ENCODE measurements around the gene PLEKHH1.

DNA sequence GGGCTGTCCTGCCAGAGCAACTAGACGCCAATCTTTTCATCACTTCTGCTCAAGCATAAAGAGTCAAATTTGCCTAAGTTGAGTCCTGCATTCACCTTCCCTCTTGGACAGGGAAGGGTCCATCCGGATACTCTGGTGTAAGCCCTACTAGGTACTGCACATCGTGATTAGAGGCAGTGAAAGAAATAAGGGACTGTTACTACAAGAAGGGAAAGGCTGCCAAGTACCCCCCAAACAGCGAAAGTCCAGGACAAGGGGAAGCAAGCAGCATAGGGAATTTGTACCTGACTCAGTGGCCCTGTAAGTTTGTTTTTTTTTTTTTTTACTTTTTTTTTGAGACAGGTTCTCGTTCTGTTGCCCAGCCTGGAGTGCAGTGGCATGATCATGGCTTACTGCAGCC, 13.7 kb upstream of the PLEKHH1 start:
- TF ChIP-seq CTCF (IDR thresholded peaks at IDR 0.05) (no peak), POLR2A (IDR thresholded peaks at IDR 0.05) (no peak)

Measured in testis (tissue), 2 donors.